ENCODE data around the gene TGM2. TPM values are rescaled to one million over a fixed set of nuclear protein-coding genes. Genes with fewer than 3 reads are reported as not detected.

The TGM2 gene
- polyA plus RNA-seq, 1 donor (not counting 4 experiments of a cell fraction or from before 2014, with no cell fraction given), result 18.7 TPM

DNA sequence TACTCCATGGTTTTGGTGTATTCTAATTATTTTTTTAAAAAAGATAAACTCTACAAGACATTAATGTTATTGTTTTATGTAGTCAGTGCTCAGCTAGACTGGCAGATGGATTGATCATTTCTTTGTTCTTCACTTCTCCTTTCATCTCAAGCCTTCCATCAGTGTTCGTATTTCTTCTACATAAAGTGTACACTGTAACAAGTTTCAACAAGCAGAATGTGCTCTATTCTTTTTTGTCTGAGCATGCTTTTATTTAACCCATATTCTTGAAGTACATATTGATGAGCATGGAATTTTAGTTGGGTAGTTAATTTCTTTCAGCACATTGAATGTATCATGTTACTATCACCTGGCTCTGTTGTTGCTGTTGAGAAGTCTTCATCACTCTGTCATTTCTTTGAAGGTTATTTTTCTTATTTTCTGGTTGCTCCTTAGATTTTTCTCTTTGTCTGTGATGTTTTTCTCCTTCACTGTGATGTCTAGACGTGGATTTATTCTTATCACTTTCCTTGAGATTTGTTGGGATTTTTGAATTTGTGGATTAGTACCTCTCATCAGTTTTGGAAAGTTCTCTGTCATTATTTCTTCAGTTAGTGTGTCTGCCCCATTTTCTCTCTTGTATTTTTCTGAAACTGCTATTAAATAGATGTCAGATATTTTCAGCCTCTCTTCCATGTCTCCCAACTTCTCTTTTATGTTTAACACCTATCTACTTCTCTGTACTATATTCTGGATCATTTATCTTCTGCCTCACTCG lies 48.5 kb downstream of the TGM2 start:
- Histone ChIP-seq H4K20me1 (ENCODE audit: control insufficient read depth, extremely low read depth, insufficient read depth, low read length) (no peaks in the 10 kb centered on the region), H3K4me1 (ENCODE audit: control insufficient read depth, extremely low read depth, insufficient read depth, low read length) (peaks cover 20% of the 10 kb centered on the region), H3K27ac (ENCODE audit: control insufficient read depth, insufficient read depth, low read length) (no peak overlapping the region), H2AFZ (ENCODE audit: control insufficient read depth, low read length) (peak overlapping the region; percentile 10), H3K36me3 (ENCODE audit: control insufficient read depth in 2 of 2, extremely low read depth in 1 of 2, insufficient read depth in 2 of 2, low read length in 2 of 2) (no peaks in the 10 kb centered on the region), H3K27me3 (ENCODE audit: control insufficient read depth, extremely low read depth, insufficient read depth, low read length) (no peaks in the 10 kb centered on the region), H3K9me3 (ENCODE audit: control insufficient read depth, low read depth, low read length) (no peaks in the 10 kb centered on the region), H3K79me2 (ENCODE audit: control insufficient read depth, insufficient read depth, low read length) (no peaks in the 10 kb centered on the region), H3K4me2 (ENCODE audit: control insufficient read depth, extremely low read depth, insufficient read depth, low read depth, low read length) (peak overlapping the region; percentile 31), H3K9me1 (ENCODE audit: control insufficient read depth, extremely low read depth, insufficient read depth, low read length) (no peaks in the 10 kb centered on the region), H3K4me3 (ENCODE audit: control insufficient read depth in 2 of 3, extremely low read depth in 1 of 3, insufficient read depth in 2 of 3, low read depth in 1 of 3, low read length in 3 of 3) (no peak overlapping the region), H3K9ac (ENCODE audit: control insufficient read depth, extremely low read depth, insufficient read depth, low read length) (no peak overlapping the region)
- DNase-seq (ENCODE audit: low read depth, low spot score) (no peak), FAIRE-seq (no peak)
- dilution Hi-C loops (cut with MboI; ENCODE audit: extremely low pct_ligation_motif_present, low sequenced_read_pairs), result no loop called here
- TF ChIP-seq, protein P1, sequence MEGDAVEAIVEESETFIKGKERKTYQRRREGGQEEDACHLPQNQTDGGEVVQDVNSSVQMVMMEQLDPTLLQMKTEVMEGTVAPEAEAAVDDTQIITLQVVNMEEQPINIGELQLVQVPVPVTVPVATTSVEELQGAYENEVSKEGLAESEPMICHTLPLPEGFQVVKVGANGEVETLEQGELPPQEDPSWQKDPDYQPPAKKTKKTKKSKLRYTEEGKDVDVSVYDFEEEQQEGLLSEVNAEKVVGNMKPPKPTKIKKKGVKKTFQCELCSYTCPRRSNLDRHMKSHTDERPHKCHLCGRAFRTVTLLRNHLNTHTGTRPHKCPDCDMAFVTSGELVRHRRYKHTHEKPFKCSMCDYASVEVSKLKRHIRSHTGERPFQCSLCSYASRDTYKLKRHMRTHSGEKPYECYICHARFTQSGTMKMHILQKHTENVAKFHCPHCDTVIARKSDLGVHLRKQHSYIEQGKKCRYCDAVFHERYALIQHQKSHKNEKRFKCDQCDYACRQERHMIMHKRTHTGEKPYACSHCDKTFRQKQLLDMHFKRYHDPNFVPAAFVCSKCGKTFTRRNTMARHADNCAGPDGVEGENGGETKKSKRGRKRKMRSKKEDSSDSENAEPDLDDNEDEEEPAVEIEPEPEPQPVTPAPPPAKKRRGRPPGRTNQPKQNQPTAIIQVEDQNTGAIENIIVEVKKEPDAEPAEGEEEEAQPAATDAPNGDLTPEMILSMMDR (optimal IDR thresholded peaks at IDR 0.05 in 1 of 3, IDR thresholded peaks at IDR 0.05 in 1 of 3, conservative IDR thresholded peaks at IDR 0.05 in 1 of 3; ENCODE audit: extremely low read depth in 1 of 3, insufficient read depth in 2 of 3, low read length in 3 of 3), result no peak
- TF ChIP-seq EZH2 (IDR thresholded peaks at IDR 0.05; ENCODE audit: low read length), result no peak

GRCh38 chr20:38115896-38116295 lies 49.2 kb downstream of the TGM2 start:
- Histone ChIP-seq H4K20me1 (ENCODE audit: control insufficient read depth, extremely low read depth, insufficient read depth, low read length) (no peaks in the 10 kb centered on the region), H2AFZ (ENCODE audit: control insufficient read depth, low read length) (no peak overlapping the region), H3K27me3 (ENCODE audit: control insufficient read depth, extremely low read depth, insufficient read depth, low read length) (no peaks in the 10 kb centered on the region), H3K4me3 (ENCODE audit: control insufficient read depth in 2 of 3, extremely low read depth in 1 of 3, insufficient read depth in 2 of 3, low read depth in 1 of 3, low read length in 3 of 3) (no peak overlapping the region), H3K9me3 (ENCODE audit: control insufficient read depth, low read depth, low read length) (no peaks in the 10 kb centered on the region), H3K27ac (ENCODE audit: control insufficient read depth, insufficient read depth, low read length) (no peak overlapping the region), H3K4me2 (ENCODE audit: control insufficient read depth, extremely low read depth, insufficient read depth, low read depth, low read length) (no peak overlapping the region), H3K9me1 (ENCODE audit: control insufficient read depth, extremely low read depth, insufficient read depth, low read length) (no peaks in the 10 kb centered on the region), H3K4me1 (ENCODE audit: control insufficient read depth, extremely low read depth, insufficient read depth, low read length) (peaks cover 20% of the 10 kb centered on the region), H3K36me3 (ENCODE audit: control insufficient read depth in 2 of 2, extremely low read depth in 1 of 2, insufficient read depth in 2 of 2, low read length in 2 of 2) (no peaks in the 10 kb centered on the region), H3K9ac (ENCODE audit: control insufficient read depth, extremely low read depth, insufficient read depth, low read length) (no peak overlapping the region), H3K79me2 (ENCODE audit: control insufficient read depth, insufficient read depth, low read length) (no peaks in the 10 kb centered on the region)
- FAIRE-seq (no peak), DNase-seq (ENCODE audit: low read depth, low spot score) (no peak)
- TF ChIP-seq, protein P1 (optimal IDR thresholded peaks at IDR 0.05 in 1 of 3, IDR thresholded peaks at IDR 0.05 in 1 of 3, conservative IDR thresholded peaks at IDR 0.05 in 1 of 3; ENCODE audit: extremely low read depth in 1 of 3, insufficient read depth in 2 of 3, low read length in 3 of 3), result no peak
- no peak for TF ChIP-seq EZH2 (IDR thresholded peaks at IDR 0.05; ENCODE audit: low read length)
- dilution Hi-C loops (cut with MboI; ENCODE audit: extremely low pct_ligation_motif_present, low sequenced_read_pairs), result no loop called here
